Transverse colon (tissue), 4 donors: ENCODE measurements around the gene RTN4.

Experiments used
- EP300 ChIP-seq: sonication (generic); formaldehyde crosslinking; IDR thresholded peaks from one replicate; pipeline ENCODE4 v1.6.1; 2017; ENCODE audit warnings: antibody characterized with exemption, low read depth
- POLR2A ChIP-seq: fragments of 450-650 bp; IDR thresholded peaks from one replicate; pipeline ENCODE4 v1.6.1; 2016; ENCODE audit warnings: antibody characterized with exemption, mild to moderate bottlenecking, moderate library complexity
- POLR2AphosphoS5 ChIP-seq, 3 donors: sonication (generic); formaldehyde crosslinking; IDR thresholded peaks; one replicate each; pipeline ENCODE4 v1.6.1; 2016; ENCODE audit warnings: antibody characterized with exemption in 3 of 3
- TF ChIP-seq, protein P1 (sequence below), 5 experiments: fragments of 200-600 bp in 3 of 5; fragments of 450-650 bp in 2 of 5; sonication (generic) in 3 of 5; IDR thresholded peaks; 1 replicate in 2 of 5; 2 replicates in 3 of 5; pipeline ENCODE4 v1.5.1; 2016 to 2017; ENCODE audit warnings: antibody characterized with exemption in 5 of 5, inconsistent platforms in 3 of 5, mild to moderate bottlenecking in 2 of 5, moderate library complexity in 1 of 5

DNA sequence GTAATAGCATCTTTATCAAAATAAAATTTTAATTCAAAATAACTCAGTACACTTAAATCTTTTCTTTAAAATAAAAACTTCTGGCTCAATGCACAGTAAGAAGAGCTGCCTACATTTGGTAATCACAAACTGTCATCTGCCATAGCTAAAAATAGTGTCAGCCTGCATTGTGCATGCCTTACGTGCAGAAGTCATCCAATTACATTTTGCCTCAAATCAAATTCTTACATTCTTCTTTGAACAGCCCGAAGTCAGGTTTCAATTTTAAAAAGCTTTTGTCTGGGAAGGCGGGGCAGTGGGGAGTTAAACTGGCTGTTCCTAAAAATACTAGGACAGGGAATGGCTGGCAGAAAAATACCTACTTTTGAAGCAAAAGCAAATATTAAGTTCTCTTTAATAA, 51.1 kb downstream of the RTN4 start:
- TF ChIP-seq, protein P1, sequence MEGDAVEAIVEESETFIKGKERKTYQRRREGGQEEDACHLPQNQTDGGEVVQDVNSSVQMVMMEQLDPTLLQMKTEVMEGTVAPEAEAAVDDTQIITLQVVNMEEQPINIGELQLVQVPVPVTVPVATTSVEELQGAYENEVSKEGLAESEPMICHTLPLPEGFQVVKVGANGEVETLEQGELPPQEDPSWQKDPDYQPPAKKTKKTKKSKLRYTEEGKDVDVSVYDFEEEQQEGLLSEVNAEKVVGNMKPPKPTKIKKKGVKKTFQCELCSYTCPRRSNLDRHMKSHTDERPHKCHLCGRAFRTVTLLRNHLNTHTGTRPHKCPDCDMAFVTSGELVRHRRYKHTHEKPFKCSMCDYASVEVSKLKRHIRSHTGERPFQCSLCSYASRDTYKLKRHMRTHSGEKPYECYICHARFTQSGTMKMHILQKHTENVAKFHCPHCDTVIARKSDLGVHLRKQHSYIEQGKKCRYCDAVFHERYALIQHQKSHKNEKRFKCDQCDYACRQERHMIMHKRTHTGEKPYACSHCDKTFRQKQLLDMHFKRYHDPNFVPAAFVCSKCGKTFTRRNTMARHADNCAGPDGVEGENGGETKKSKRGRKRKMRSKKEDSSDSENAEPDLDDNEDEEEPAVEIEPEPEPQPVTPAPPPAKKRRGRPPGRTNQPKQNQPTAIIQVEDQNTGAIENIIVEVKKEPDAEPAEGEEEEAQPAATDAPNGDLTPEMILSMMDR (IDR thresholded peaks at IDR 0.05), result no peak
- TF ChIP-seq POLR2AphosphoS5 (IDR thresholded peaks at IDR 0.05), result no peak
- no peak for TF ChIP-seq POLR2A
- TF ChIP-seq EP300, result no peak
